ENCODE measurements around the gene STPG4.

STPG4 gene

DNA sequence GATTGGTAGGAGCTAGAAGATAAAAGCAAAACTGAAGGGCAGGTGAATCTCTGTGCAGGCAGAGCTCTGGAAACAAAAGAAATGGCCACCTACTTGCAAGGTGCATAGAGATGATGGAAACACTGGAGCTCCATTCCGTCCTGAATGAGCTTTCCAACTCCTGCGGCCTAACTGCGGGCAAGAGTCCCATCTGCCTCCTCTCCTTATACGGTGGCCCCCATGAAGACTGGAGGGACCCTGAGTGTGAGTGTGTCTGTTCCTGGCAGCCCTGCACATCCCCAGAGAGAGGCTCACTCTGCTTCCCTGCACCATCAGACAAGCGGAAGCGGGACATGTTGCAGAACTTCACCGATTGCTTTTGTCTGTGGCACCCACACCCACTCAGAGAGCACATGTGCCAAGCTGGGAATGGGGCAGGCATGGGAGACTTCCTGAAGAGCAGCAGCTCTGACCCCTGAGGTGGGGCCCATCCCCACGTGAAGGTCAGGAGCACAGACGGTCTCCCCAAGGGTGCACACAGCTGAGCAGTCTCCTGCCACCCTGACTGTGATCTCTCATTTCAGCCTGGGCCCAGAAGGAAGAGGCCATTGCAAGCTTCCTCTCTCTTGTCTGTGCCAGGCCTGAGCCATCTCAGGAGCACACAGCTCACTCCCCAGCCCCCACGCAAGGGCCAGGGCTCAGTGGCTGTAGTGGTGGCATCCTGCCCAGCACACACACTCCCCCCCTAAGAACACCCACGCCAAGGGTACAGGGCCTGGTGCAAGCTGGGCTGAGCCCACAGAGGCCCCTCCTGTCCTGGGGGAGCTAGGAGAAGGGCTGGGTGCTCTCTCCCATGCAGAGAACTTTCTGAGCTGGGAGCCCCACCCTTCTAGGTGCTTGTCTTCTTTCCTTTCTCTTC lies 75.3 kb downstream of the STPG4 start:
- no peak for DNase-seq
- in situ Hi-C loops (cut with HindIII; ENCODE audit: low pct_ligation_motif_present, low pct_unique_long_range_greater_than_20kb, low sequenced_read_pairs): no loop called here

DNA sequence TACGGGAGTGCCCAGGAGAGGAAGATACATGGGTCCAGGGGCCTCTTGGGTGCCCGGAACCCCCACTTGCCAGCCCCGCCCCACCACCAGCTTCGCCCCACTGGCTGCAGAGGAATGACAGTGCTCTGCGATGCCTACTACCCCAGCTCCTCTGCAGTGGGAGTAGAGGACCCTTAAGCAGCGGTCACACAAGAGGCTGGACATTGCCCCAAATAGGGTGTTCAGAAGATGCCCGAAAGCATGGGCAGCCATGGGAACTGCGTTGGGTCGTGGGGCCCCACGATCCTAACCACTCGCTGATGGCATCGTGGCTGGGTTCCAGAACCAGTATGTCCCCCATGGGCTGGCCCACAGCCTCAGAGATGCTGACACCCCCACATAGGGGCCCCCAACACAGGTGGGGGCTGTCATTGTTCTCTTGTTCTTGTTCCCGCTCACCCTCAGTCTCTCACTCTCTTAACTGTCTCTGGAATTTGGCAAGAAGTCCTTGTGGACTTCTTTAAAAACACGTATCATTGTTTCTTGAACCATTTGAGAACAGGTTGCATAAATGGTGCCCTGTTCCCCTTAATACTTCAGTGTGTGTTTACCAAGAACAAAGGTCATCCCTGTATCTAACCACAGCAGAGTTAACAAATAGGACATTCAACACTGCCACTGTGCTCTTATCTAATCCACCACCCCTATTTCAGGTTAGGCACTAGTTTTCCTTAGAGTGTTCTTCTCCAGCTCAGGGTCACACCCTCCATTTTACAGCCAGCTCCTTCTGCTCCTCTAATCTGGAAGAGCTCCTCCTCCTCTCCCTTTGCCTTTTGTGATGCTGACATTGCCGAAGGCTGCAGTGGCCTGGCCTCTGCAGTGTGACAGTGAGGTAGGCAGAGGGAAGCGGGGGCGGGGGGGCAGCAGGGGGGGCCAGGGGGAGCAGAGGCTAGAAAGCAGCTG lies 76.3 kb downstream of the STPG4 start:
- DNase-seq: no peak
- in situ Hi-C loops (cut with HindIII; ENCODE audit: low pct_ligation_motif_present, low pct_unique_long_range_greater_than_20kb, low sequenced_read_pairs): no loop called here

DNA sequence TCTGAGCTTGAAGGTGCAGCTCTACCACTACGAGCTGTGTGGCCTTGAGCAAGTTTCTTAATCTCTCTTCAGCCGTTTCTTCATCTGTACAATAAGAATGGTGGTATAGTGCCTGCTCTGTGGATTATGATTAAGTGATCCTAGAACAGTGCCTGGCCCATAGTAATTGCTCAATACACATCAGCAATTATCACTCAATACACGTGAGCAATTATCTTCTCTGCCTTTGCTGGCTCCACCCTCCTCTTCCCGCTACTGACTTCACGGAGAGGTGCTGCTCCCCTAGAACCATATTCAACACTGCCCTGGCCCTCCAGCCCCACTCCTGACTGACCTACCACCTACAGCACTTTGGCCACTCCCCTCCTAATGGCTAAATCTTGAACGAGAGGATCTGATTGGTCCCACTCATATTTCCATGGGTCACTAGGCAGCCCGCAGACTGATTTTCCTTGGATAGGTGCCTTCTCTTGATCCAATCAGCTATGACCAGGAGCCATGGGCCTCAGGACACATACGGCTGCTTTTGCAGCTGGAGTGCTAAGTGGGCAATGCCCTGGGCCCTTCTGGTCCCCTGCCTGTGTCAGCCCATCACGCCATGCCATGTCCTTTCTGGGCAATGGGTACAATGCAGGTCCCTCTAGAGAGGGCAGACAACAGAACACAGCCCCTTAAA lies 77.5 kb downstream of the STPG4 start:
- DNase-seq: no peak
- in situ Hi-C loops (cut with HindIII; ENCODE audit: low pct_ligation_motif_present, low pct_unique_long_range_greater_than_20kb, low sequenced_read_pairs): no loop called here

DNA sequence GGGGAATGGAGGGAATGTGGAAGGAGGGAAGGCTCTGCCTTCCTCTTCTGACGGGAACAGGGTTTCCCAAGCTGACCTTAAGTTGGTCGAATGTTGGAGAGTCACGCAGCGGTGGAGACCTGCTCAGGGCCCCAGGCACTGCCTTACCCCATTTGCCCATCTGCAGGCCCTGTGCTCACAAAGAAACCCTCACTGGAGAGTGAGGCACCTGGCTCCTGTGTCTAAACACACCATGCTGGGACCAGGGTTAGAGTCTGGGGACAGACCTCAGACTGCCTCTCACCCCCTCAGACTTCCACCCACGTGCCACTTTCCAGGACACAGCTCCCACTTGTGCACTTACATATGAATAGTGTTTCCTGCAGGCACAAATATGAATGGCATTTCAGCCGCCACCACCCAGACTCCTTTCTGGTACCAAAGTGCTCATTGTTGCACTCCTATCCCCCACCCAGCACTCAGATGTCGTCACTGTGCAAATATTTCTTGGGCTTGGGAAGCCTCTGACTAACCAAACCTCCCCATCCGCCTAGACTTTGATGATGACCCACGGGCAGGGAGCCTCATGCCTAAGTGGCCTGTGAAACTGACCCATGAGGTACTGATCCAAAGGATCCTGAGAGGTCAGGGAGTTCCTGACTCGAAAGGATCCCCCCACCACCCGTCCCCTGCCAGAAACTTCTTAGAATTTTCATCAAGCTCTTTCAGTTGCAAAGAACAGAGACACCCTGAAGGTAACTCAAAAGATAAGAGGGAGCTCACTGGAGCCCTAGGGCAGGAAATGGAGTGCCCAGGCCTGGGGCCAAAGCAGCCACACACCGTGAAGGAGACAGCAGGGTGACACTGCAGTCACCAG lies 78.3 kb downstream of the STPG4 start:
- in situ Hi-C loops (cut with HindIII; ENCODE audit: low pct_ligation_motif_present, low pct_unique_long_range_greater_than_20kb, low sequenced_read_pairs): no loop called here

DNA sequence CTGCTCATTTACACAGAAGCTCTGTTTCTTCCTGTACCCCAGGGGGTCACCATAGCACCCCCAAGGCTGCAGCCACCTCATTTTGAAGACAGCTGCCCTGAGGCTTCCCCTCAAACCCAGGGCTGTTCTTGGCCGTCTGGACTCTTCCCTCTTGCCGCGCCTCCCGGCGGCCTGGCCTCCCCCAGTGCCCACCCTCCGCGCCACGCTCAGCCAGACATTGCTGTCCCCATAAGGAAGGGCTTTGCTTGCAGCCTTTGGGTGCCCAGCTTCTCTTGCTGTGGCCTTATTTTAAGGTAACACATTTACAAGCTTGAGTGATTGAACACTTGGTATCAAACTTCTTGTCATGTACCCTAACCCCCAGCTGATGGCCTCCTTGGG lies 79.0 kb downstream of the STPG4 start:
- in situ Hi-C loops (cut with HindIII; ENCODE audit: low pct_ligation_motif_present, low pct_unique_long_range_greater_than_20kb, low sequenced_read_pairs): no loop called here

More for the DNA sequence above, 78.3 kb downstream of the STPG4 start:
- peak; percentile 98 for DNase-seq

DNA sequence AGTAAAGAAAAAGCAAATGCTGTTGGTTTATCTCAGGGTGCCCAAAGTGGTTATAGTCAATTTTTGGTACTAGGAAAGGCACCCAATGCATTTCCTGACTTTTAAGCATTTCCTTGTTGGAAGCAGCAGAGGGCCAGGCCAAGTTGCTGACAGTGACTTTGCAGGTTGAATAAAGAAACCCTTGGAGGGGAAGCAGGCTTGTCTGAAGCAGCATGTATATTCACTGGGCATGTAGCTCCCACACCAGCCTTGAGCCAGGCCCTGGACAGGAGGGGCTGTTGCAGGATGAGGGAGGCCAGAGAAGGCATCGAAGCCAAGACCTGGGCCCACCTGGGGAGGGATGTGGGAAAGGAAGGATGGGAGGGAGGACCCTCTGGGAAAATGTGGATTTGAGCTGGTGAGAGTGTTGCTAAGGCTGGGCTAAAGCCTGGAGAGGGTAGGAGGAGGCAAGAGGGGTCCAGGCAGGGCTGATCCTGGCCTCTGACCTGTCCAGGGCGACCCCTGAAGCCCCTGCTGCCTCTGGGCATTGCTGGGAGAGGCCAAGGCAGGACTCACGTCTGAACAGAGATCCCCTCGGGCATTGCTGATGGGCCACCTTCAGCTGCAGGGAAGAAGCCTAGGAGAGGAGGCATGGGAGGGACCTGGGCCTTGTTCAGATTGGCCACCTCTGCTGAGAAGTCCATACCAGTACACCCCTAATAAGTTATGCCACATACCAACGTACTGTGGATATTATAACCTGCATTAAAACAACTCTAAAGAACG lies 79.6 kb downstream of the STPG4 start:
- DNase-seq: no peak
- in situ Hi-C loops (cut with HindIII; ENCODE audit: low pct_ligation_motif_present, low pct_unique_long_range_greater_than_20kb, low sequenced_read_pairs): no loop called here

More for the DNA sequence above, 79.0 kb downstream of the STPG4 start:
- DNase-seq: no peak

DNA sequence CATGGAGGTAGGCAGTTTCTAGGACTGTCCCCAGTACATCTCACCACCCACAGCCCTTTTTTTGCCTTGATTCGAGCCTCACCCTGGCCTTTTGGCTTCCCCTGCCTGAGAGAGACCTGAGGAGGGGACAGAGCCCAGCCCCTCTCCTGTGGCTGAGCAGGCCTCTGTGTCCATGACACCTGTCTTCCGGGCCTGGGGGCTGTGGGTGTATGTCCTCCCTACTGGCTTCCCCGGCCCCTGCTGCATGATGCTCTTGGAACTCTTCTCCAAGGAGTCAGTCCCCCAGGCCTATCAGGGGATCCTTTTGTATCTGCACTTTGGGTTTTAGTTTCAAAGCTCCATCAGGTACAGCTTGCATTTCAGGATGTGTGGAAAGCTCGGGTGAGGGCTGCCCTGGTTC lies 80.4 kb downstream of the STPG4 start:
- DNase-seq: no peak
- in situ Hi-C loops (cut with HindIII; ENCODE audit: low pct_ligation_motif_present, low pct_unique_long_range_greater_than_20kb, low sequenced_read_pairs): no loop called here

DNA sequence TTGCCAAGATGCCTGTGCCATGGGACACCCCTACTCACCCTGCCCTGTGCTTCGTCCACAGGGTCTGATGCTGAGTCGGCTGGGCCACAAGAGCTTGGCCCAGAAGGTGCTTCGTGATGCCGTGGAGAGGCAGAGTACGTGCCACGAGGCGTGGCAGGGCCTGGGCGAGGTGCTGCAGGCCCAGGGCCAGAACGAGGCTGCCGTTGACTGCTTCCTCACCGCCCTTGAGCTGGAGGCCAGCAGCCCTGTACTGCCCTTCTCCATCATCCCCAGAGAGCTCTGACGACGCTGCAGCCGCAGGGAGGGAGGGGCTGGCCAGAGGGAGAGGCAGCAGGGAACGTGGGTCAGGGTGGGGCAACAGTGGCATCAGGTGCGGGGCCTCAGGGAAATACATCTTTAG lies 81.5 kb downstream of the STPG4 start:
- DNase-seq: no peak
- in situ Hi-C loops (cut with HindIII; ENCODE audit: low pct_ligation_motif_present, low pct_unique_long_range_greater_than_20kb, low sequenced_read_pairs): no loop called here

DNA sequence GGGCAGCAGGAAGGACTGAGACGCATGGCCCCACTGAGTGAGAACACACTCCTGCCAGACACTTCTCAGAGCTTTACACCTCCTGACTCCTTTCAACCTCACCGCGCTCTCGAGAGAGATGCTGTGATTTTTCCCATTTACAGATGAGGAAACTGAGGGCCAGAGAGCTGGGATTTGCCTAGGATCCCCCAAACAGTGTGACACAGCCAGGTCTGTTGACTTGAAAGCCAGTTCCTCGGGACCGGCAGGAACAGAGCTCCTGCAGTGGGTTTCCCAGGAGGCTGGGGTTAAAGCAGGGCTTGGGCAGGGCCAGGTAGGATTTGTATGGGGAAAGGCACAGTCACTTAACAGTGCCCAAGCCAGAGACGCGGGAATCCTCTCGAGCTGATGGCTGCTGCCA lies 81.9 kb downstream of the STPG4 start:
- in situ Hi-C loops (cut with HindIII; ENCODE audit: low pct_ligation_motif_present, low pct_unique_long_range_greater_than_20kb, low sequenced_read_pairs): no loop called here
- DNase-seq: no peak

DNA sequence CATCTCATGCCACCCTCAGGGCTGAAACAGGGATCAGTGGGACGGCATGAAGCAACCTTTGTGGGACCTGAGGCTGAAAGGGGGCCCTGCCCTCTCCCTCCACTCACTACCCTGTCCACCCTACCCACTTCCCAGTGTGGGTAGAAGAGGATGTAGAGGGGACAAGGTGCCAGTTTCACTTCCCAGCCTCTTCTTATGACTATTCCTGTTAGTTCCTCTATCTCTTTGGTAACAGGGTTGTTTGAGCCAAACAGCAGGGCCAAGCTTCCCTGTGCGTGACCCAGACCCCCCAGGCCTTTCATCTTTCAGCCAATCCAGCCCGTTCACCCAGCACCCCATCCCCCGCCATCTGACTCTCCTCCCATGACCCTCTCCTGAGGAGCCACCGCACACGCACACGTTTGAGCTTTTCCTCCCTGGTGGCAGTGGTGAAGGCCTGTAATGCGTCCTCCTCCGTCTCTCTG lies 82.3 kb downstream of the STPG4 start:
- in situ Hi-C loops (cut with HindIII; ENCODE audit: low pct_ligation_motif_present, low pct_unique_long_range_greater_than_20kb, low sequenced_read_pairs): no loop called here

DNA sequence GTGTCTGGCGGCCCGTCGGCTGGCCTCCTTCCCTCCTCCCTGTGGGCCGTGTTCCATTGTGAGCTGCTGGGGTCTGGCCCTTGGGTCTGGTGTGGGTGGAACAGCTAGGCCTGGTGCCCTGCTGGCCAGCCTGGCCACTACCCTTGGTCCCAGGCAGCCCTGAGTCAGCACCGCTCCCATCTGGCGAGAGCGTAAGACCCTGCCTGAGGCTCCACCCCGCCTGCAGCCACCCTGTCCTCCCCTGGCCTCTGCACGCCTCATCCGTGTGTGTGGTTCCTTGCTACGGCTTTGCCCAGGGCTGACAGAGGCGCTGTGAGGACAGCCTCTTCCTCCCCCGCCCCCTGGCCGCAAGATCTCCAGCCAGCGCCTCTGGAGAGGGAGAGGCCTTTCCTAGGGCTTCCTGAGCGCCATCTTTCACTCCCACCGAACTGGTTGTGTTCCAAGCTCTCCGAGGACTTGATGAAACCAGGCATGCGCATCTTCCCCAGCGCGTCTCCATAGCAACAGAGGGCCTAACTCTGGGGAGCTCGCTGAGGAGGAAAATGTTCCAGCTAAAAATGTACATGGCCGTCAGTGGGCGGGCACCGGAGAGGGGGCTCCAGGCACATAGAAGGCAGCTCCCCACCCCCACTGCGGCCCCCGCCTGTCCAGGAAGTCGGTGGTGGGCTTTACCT lies 83.0 kb downstream of the STPG4 start:
- in situ Hi-C loops (cut with HindIII; ENCODE audit: low pct_ligation_motif_present, low pct_unique_long_range_greater_than_20kb, low sequenced_read_pairs): no loop called here
- no peak for DNase-seq

More for the DNA sequence above, 82.3 kb downstream of the STPG4 start:
- no peak for DNase-seq

DNA sequence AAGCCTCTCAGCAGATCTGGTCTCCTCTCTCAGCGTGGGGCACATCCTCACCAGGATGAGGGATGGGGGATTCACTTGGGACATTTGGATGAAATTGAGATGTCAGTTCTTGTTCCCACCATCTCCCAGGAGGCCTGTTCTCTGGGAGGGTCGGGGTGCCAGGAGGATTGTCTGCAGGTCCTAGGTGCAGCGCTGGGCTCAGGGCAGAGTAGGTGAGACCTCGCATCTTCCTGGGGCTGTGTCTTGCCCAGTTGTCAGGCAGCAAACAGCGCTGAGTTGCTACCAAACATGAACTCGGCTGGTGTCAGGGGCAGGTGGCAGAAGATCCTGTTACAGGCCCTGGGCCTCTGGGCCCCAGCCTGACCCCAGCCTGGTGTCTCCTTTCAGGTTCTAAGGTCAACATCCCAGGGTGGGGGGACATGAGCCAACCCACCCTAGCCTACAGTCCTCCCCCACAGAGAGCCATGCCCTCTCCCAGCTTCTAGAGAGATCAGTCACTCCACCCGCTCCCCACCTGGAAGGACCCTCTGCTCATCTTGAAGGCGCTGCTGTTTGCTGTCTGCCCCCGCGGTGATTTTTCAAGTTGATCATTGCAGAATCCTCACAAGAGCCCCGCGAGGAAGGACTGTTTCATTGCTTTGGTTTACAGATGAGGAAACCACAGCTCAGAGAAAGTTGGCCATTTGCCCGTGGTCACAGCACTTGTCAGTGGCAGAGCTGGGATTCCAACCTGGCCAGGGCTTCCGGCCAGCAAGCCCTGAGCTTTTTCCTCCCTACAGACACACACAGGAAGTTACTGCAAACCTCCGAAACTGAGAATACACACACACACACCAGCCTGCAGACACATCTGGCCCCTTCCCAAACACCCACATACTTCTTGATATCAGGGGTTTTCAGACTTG lies 83.9 kb downstream of the STPG4 start:
- in situ Hi-C loops (cut with HindIII; ENCODE audit: low pct_ligation_motif_present, low pct_unique_long_range_greater_than_20kb, low sequenced_read_pairs): no loop called here

DNA sequence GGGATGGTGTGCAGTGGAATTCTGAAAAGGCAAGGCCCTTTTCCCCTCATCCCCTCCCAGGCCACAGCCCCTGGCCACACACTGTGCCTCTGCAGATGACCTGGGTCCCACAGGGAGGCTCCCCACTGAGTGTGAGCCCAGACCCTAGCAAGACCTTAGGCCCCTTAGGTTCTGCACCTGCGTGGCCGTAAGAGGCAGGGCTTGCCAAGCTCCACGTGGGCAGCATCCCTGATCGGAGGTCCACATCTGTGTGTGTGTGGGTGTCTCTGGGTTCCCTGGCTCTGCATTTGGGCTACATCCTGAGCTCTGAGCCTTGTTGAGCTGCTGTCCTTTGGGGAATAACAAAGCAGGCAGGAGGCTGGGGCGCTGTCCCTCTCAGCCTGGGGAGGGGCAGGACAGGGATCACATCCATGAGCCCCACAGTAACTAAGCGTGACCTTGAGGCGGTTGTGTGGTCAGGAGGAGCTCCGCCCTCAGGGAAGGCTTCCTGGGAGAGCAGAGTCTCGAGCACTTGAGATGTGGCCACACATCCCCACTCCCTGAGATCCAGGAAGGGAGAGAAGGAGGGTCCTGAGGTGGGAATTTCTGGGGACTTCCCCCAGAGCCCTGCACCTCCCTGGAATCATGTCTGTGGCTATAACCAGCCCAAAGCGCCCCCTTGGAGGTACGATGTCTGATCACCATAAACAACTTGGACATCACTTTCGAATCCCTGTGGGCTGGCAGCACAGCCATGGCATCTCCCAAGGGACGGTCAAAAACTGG lies 84.8 kb downstream of the STPG4 start:
- peak; percentile 50 for DNase-seq
- in situ Hi-C loops (cut with HindIII; ENCODE audit: low pct_ligation_motif_present, low pct_unique_long_range_greater_than_20kb, low sequenced_read_pairs): no loop called here

More for the DNA sequence above, 83.9 kb downstream of the STPG4 start:
- DNase-seq: peak; percentile 92

DNA sequence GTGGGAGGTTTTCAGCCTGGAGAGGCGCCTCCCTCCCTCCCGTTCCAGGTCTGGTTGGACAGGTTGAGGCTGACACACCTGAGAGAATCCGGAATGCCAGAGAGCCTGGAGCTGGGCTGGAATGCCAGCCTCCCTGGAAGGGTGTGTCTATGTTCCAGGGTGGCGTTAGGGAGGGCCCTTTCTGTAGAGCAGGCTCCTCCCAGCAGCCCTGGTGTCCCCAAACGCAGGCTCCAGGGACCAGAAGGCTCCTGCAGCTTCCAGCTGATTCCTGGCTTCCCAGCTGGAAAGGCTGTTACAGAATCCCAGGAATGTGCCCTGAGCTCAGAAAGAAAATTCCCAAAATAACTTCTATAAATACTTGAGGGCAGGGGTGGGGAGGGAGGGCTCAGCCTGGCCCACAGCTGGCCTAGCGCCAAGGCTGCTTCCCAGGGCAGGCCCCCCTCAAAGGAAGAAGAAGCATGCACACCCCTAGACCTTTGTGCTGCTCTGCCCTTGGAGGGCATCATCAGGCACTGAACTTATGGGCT lies 85.4 kb downstream of the STPG4 start:
- DNase-seq: peak; percentile 90
- in situ Hi-C loops (cut with HindIII; ENCODE audit: low pct_ligation_motif_present, low pct_unique_long_range_greater_than_20kb, low sequenced_read_pairs): no loop called here

All from ACHN (cell line).